Caco-2 (cell line): Measurements from ENCODE around the gene CDX2. TPM values are rescaled to one million over a fixed set of nuclear protein-coding genes. Genes with fewer than 3 reads are reported as not detected.

Source experiments
- BruUV-seq: library from RNA; stranded (reverse); fragments of 400-500 nt; replicated peaks from 2 replicates; lab custom pipeline; 2021; lab: Mats Ljungman, UMichigan
- CTCF ChIA-PET: fragments of 300-600 bp; sonication (Branson Sonifier 250); formaldehyde crosslinking; loops from one replicate; lab custom pipeline; 2022; ENCODE audit warnings: antibody characterized with exemption; lab: Charles Lee
- POLR2A ChIA-PET: fragments of 300-600 bp; sonication (Branson Sonifier 250); formaldehyde crosslinking; loops from one replicate; lab custom pipeline; 2022; ENCODE audit warnings: antibody characterized with exemption; lab: Charles Lee
- DNase-seq, 2 experiments: peaks; one replicate each; pipeline versions ENCODE4 v3.0.0 to v3.0.0-alpha.2; 2020 to 2022
- H3K27me3 ChIP-seq: replicated peaks from 2 replicates; pipeline ENCODE4 v1.6.0; 2011; ENCODE audit warnings: low read length; ENCODE audit not compliant: control insufficient read depth, insufficient read depth
- H3K36me3 ChIP-seq: 2 replicates; pipeline ENCODE4 v1.5.1; 2011; ENCODE audit warnings: low read length; ENCODE audit not compliant: control insufficient read depth, insufficient read depth
- H3K4me1 ChIP-seq: fragments of 250-450 bp; sonication (Bioruptor Pico); 2 replicates; pipeline ENCODE4 v1.5.1; 2020; ENCODE audit warnings: mild to moderate bottlenecking
- H3K4me3 ChIP-seq: 2 replicates; pipeline ENCODE4 v1.5.1; 2011; ENCODE audit warnings: low read depth, mild to moderate bottlenecking, control low read depth, low read length
- H3K9me3 ChIP-seq: fragments of 250-450 bp; sonication (Bioruptor Pico); 2 replicates; pipeline ENCODE4 v1.5.1; 2020; ENCODE audit warnings: mild to moderate bottlenecking, moderate library complexity
- H3K27ac Mint-ChIP-seq: one replicate; pipeline ENCODE4 v1.8.0; 2022; ENCODE audit warnings: mixed read lengths; ENCODE audit not compliant: unreplicated experiment
- H3K27me3 Mint-ChIP-seq: one replicate; pipeline ENCODE4 v1.8.0; 2022; ENCODE audit warnings: mixed read lengths; ENCODE audit not compliant: insufficient read depth, unreplicated experiment
- H3K36me3 Mint-ChIP-seq: one replicate; pipeline ENCODE4 v1.8.0; 2022; ENCODE audit warnings: mild to moderate bottlenecking, mixed read lengths; ENCODE audit not compliant: insufficient read depth, unreplicated experiment
- H3K4me1 Mint-ChIP-seq: one replicate; pipeline ENCODE4 v1.8.0; 2022; ENCODE audit warnings: low read depth, mixed read lengths; ENCODE audit not compliant: unreplicated experiment
- H3K4me3 Mint-ChIP-seq: one replicate; pipeline ENCODE4 v1.8.0; 2022; ENCODE audit warnings: mild to moderate bottlenecking, moderate library complexity, mixed read lengths; ENCODE audit not compliant: unreplicated experiment
- H3K9me3 Mint-ChIP-seq: one replicate; pipeline ENCODE4 v1.8.0; 2022; ENCODE audit warnings: mixed read lengths; ENCODE audit not compliant: unreplicated experiment
- CTCF ChIP-seq, 2 experiments: fragments of 200-600 bp in 1 of 2; IDR thresholded peaks; 1 replicate in 1 of 2; 2 replicates in 1 of 2; pipeline versions ENCODE4 v1.5.1 to v1.8.0; 2011 to 2022; ENCODE audit warnings: antibody characterized with exemption in 1 of 2, control low read depth in 1 of 2, inconsistent platforms in 1 of 2, low read depth in 1 of 2, low read length in 1 of 2, mild to moderate bottlenecking in 1 of 2, moderate library complexity in 1 of 2; ENCODE audit not compliant: insufficient read depth in 1 of 2, severe bottlenecking in 1 of 2, unreplicated experiment in 1 of 2
- intact Hi-C: fragments of 100-400 bp; cut with micrococcal nuclease; formaldehyde crosslinking; loops from one replicate; pipeline ENCODE4 v1.10.0; 2022; ENCODE audit not compliant: unreplicated experiment
- total RNA-seq: library from RNA; stranded (reverse); gene quantifications from 2 replicates; pipeline ENCODE4 v1.2.3, GENCODE V29; 2022

CDX2 gene
- total RNA-seq, 1 experiment from 2014 or later, result 104 TPM

DNA sequence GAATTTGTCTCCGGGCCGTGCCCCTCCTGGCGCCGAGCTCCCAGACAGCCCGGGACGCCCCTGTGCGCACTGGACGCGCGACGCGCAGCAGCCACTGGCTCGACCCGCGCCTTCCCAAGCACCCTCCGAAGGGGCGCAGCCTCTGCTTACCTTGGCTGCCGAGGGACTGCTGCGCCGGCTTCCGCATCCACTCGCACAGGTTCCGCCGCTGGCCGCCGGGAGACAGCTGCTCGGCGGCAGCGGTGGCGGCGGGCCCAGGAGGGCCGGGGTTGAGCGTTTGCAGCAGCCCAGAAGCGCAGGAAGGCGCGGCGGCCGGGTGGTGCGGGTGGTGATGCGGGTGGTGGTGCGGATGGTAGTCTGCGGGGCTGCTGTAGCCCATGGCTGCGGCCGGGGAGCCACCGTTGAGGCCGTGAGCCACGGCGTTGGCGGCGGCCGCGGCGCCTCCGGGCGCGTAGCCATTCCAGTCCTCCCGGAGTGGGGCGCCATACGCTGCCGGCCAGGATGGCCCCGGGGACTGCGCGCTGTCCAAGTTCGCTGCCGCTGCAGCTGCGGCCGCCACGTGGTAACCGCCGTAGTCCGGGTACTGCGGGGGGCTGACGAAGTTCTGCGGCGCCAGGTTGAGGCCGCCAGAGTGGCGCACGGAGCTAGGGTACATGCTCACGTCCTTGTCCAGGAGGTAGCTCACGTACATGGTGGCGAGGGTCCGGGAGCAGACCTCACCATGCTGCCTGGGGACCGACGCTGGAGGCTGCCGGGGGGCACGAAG is 616 bp downstream of the CDX2 start:
- Mint-ChIP-seq H3K36me3 (peaks cover 58% of the 10 kb centered on the region), H3K27me3 (no peaks in the 10 kb centered on the region), H3K4me3 (peak overlapping the region; percentile 99), H3K4me1 (peaks cover 10% of the 10 kb centered on the region), H3K27ac (peak overlapping the region; percentile 65), H3K9me3 (no peaks in the 10 kb centered on the region)
- Histone ChIP-seq H3K4me3 (peak overlapping the region; percentile 96), H3K36me3 (peaks cover 5% of the 10 kb centered on the region), H3K4me1 (peaks cover 47% of the 10 kb centered on the region), H3K9me3 (no peaks in the 10 kb centered on the region), H3K27me3 (no peaks in the 10 kb centered on the region)
- BruUV-seq, result TSS peak; percentile 36
- DNase-seq, result peak in 1 of 2 experiments; percentile 71
- ChIA-PET POLR2A (interaction anchor here (0.5 to 2.0 kb wide), 7 partner anchors 8 to 16 kb away, joined by 4 to 16 read pairs (median 5); no protein-coding TSS in a partner anchor), CTCF (interaction anchor here (0.6 to 4.6 kb wide), 11 partner anchors 8 to 606 kb away, joined by 3 to 41 read pairs (median 6); no protein-coding TSS in a partner anchor)
- TF ChIP-seq CTCF (IDR thresholded peaks at IDR 0.05; ENCODE audit: insufficient read depth in 1 of 2, low read depth in 1 of 2, low read length in 1 of 2, severe bottlenecking in 1 of 2, unreplicated experiment in 1 of 2), result peak in 1 of 2 experiments; percentile 27
- intact Hi-C loops, result loop anchor here (1.0 to 5.0 kb wide), 5 partner anchors 8 to 1011 kb away; partner anchors contain the start of genes LNX2, MTIF3 and POLR1D

GRCh38 chr13:27967736-27968315 is 1.3 kb downstream of the CDX2 start:
- Mint-ChIP-seq H3K9me3 (no peaks in the 10 kb centered on the region), H3K27ac (peak overlapping the region; percentile 65), H3K27me3 (no peaks in the 10 kb centered on the region), H3K4me1 (peaks cover 11% of the 10 kb centered on the region), H3K4me3 (peak overlapping the region; percentile 99), H3K36me3 (peaks cover 65% of the 10 kb centered on the region)
- Histone ChIP-seq H3K9me3 (no peaks in the 10 kb centered on the region), H3K4me1 (peaks cover 54% of the 10 kb centered on the region), H3K36me3 (peaks cover 5% of the 10 kb centered on the region), H3K27me3 (no peaks in the 10 kb centered on the region), H3K4me3 (peak overlapping the region; percentile 96)
- peak in 1 of 2 experiments; percentile 48 for DNase-seq
- TF ChIP-seq CTCF (IDR thresholded peaks at IDR 0.05; ENCODE audit: insufficient read depth in 1 of 2, low read depth in 1 of 2, low read length in 1 of 2, severe bottlenecking in 1 of 2, unreplicated experiment in 1 of 2), result no peak
- ChIA-PET CTCF (interaction anchor here (0.6 to 4.6 kb wide), 8 partner anchors 10 to 606 kb away, joined by 3 to 41 read pairs (median 8); no protein-coding TSS in a partner anchor), POLR2A (interaction anchor here (0.5 to 1.3 kb wide), 2 partner anchors 10 to 13 kb away, joined by 4 to 5 read pairs; no protein-coding TSS in a partner anchor)
- TSS peak; percentile 21 for BruUV-seq
- intact Hi-C loops, result loop anchor here (5.0 kb wide), 3 partner anchors 346 to 1011 kb away; partner anchors contain the start of genes LNX2, MTIF3 and POLR1D

GRCh38 chr13:27967203-27967735 is 1.8 kb downstream of the CDX2 start:
- no peaks in the 10 kb centered on the region for H3K9me3 ChIP-seq
- peaks cover 55% of the 10 kb centered on the region for H3K4me1 ChIP-seq
- Mint-ChIP-seq H3K27ac (peak overlapping the region; percentile 65), H3K36me3 (peaks cover 70% of the 10 kb centered on the region), H3K4me3 (peak overlapping the region; percentile 99), H3K27me3 (no peaks in the 10 kb centered on the region), H3K4me1 (peaks cover 16% of the 10 kb centered on the region), H3K9me3 (no peaks in the 10 kb centered on the region)
- peaks cover 6% of the 10 kb centered on the region for H3K36me3 ChIP-seq
- intact Hi-C loops, result loop anchor here (5.0 kb wide), 3 partner anchors 345 to 1010 kb away; partner anchors contain the start of genes LNX2, MTIF3 and POLR1D
- TF ChIP-seq CTCF (IDR thresholded peaks at IDR 0.05; ENCODE audit: insufficient read depth in 1 of 2, low read depth in 1 of 2, low read length in 1 of 2, severe bottlenecking in 1 of 2, unreplicated experiment in 1 of 2), result no peak
- ChIA-PET POLR2A (interaction anchor here (1.3 kb wide), 1 partner anchor 13 kb away, joined by 5 read pairs; no protein-coding TSS in a partner anchor), CTCF (interaction anchor here (0.8 to 4.6 kb wide), 6 partner anchors 13 to 605 kb away, joined by 6 to 41 read pairs (median 8); no protein-coding TSS in a partner anchor)
- peak in 1 of 2 experiments; percentile 40 for DNase-seq
- no peaks in the 10 kb centered on the region for H3K27me3 ChIP-seq
- H3K4me3 ChIP-seq, result peak overlapping the region; percentile 96
- no TSS peak for BruUV-seq
